Measurements from ENCODE around the gene VSTM5.

DNA sequence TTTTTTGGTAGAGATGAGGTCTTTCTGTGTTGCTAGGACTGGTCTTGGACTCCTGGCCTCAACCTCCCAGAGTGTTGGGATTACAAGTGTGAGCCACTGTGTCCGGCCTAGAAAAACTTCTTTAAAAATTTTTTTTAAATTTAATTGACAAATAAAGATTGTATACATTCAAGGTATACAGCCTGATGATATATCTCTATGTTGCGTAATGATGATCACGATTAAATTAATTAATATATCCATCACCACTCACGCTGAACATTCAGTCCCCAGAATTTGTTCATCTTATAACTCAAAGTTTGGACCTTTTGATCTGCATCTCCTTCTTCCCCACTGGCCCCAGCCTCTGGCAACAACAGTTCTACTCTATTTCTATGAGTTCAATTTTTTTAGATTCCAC is 27.2 kb downstream of the VSTM5 start:
- TF ChIP-seq, protein P1, sequence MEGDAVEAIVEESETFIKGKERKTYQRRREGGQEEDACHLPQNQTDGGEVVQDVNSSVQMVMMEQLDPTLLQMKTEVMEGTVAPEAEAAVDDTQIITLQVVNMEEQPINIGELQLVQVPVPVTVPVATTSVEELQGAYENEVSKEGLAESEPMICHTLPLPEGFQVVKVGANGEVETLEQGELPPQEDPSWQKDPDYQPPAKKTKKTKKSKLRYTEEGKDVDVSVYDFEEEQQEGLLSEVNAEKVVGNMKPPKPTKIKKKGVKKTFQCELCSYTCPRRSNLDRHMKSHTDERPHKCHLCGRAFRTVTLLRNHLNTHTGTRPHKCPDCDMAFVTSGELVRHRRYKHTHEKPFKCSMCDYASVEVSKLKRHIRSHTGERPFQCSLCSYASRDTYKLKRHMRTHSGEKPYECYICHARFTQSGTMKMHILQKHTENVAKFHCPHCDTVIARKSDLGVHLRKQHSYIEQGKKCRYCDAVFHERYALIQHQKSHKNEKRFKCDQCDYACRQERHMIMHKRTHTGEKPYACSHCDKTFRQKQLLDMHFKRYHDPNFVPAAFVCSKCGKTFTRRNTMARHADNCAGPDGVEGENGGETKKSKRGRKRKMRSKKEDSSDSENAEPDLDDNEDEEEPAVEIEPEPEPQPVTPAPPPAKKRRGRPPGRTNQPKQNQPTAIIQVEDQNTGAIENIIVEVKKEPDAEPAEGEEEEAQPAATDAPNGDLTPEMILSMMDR (IDR thresholded peaks at IDR 0.05): no peak
- TF ChIP-seq POLR2AphosphoS5 (IDR thresholded peaks at IDR 0.05; ENCODE audit: insufficient read depth in 1 of 2, low read depth in 1 of 2) (no peak), POLR2A (IDR thresholded peaks at IDR 0.05) (no peak)

All from vagina (tissue), 2 donors.